ENCODE measurements around the gene WDFY2. TPM values are rescaled to one million over a fixed set of nuclear protein-coding genes. Genes with fewer than 3 reads are reported as not detected.

WDFY2 gene
- total RNA-seq, 6 donors from 2014 or later, result 13.4 to 34.0 (median 18.8) TPM

DNA sequence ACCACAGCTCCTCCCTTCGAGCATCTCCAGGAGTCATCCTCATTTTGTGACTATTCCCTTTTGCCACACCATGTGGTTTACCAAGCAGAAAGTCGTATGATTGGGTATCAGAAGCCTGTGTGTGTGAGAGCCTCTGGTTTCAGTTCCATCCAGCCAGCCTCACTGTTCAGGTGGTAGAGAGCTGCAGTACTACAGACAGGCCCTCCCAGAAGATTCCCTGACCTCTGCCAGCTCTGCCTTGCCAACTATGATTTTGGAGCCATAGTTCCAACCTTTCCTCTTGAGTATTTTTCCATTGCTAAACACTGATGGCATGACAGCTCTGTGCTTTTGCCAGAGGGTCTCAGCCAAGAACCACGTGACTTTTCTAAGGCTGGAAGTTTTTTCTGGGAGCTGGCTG, 137.2 kb downstream of the WDFY2 start:
- no peaks in the 10 kb centered on the region for H3K36me3 ChIP-seq
- no peaks in the 10 kb centered on the region for H3K4me1 ChIP-seq
- no peak overlapping the region for H3K27ac ChIP-seq
- no peak for TF ChIP-seq POLR2AphosphoS5 (IDR thresholded peaks at IDR 0.05)
- TF ChIP-seq, protein P1, sequence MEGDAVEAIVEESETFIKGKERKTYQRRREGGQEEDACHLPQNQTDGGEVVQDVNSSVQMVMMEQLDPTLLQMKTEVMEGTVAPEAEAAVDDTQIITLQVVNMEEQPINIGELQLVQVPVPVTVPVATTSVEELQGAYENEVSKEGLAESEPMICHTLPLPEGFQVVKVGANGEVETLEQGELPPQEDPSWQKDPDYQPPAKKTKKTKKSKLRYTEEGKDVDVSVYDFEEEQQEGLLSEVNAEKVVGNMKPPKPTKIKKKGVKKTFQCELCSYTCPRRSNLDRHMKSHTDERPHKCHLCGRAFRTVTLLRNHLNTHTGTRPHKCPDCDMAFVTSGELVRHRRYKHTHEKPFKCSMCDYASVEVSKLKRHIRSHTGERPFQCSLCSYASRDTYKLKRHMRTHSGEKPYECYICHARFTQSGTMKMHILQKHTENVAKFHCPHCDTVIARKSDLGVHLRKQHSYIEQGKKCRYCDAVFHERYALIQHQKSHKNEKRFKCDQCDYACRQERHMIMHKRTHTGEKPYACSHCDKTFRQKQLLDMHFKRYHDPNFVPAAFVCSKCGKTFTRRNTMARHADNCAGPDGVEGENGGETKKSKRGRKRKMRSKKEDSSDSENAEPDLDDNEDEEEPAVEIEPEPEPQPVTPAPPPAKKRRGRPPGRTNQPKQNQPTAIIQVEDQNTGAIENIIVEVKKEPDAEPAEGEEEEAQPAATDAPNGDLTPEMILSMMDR (IDR thresholded peaks at IDR 0.05), result no peak
- ATAC-seq (ENCODE audit: low FRiP score in 2 of 2) (peak in 1 of 2 donors; percentile 51), DNase-seq (no peak)
- no peaks in the 10 kb centered on the region for H3K27me3 ChIP-seq
- no peaks in the 10 kb centered on the region for H3K9me3 ChIP-seq
- 71 to 84% methylated on average over 3 of the region's 3 CpGs for WGBS, 2 donors
- no peak overlapping the region for H3K4me3 ChIP-seq

DNA sequence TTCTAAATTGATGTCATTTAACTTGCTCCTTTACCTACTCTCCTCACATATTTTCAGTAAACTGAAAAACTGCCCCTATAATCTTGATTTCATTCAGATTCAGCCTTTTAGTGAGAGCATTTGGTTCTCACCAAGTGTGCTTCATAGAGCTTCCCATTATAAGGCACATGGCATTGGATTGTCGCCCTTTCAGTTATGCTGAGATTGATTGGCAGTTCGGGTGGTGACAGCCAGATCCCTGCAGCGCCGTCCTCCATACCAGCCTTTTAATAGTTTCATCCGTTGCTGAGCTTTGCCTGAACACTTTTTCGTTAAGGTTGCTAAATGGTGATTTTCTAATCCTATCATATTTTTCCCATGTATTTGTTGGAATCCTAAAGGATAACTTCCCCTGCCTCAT, 139.3 kb downstream of the WDFY2 start:
- Histone ChIP-seq H3K9me3 (no peaks in the 10 kb centered on the region), H3K36me3 (peaks cover 0 to 8% (median 0%) of the 10 kb centered on the region in 4 donors), H3K4me3 (no peak overlapping the region), H3K27me3 (no peaks in the 10 kb centered on the region), H3K27ac (no peak overlapping the region), H3K4me1 (no peaks in the 10 kb centered on the region)
- no peak for DNase-seq
- WGBS, 2 donors, result 94 to 95% methylated on average over 6 of the region's 6 CpGs
- ATAC-seq (ENCODE audit: low FRiP score in 2 of 2), result no peak
- TF ChIP-seq EP300 (IDR thresholded peaks at IDR 0.05) (no peak), POLR2A (IDR thresholded peaks at IDR 0.05) (no peak), POLR2AphosphoS5 (IDR thresholded peaks at IDR 0.05) (no peak)
- TF ChIP-seq, protein P1 (IDR thresholded peaks at IDR 0.05), result no peak

DNA sequence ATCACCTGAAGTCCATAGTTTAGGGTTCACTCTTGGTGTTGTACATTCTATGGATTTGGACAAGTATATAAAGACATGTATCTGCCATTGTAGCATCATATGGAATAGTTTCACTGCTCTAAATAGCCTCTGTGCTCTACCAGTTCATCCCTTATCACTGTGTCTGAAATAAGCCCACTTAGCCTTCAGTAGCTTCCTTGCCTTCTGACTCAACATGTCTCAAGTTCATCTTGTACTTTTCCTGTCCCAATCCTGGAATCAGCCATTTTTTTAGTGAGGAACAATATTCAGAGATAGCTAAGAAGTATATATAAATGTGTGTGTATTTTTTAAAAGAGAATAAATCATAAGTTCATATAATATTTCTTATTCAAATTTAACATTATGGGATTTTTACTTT, 140.5 kb downstream of the WDFY2 start:
- TF ChIP-seq POLR2AphosphoS5 (IDR thresholded peaks at IDR 0.05) (no peak), POLR2A (IDR thresholded peaks at IDR 0.05) (no peak), EP300 (IDR thresholded peaks at IDR 0.05) (no peak)
- TF ChIP-seq, protein P1 (IDR thresholded peaks at IDR 0.05), result no peak
- Histone ChIP-seq H3K36me3 (peaks cover 0 to 8% (median 0%) of the 10 kb centered on the region in 4 donors), H3K4me1 (no peaks in the 10 kb centered on the region), H3K4me3 (no peak overlapping the region), H3K27ac (no peak overlapping the region), H3K27me3 (no peaks in the 10 kb centered on the region), H3K9me3 (no peaks in the 10 kb centered on the region)
- ATAC-seq (ENCODE audit: low FRiP score in 2 of 2), result no peak
- no peak for DNase-seq

- Histone ChIP-seq H3K36me3 (peaks cover 0 to 11% (median 0%) of the 10 kb centered on the region in 4 donors), H3K9me3 (no peaks in the 10 kb centered on the region), H3K27ac (no peak overlapping the region), H3K4me3 (no peak overlapping the region), H3K4me1 (peaks cover 0 to 12% (median 2%) of the 10 kb centered on the region in 4 donors), H3K27me3 (no peaks in the 10 kb centered on the region)
- ATAC-seq (ENCODE audit: low FRiP score in 2 of 2), result no peak
- DNase-seq, result no peak
- WGBS, 2 donors, result 68 to 70% methylated on average over 2 to 3 of the region's 3 CpGs
- TF ChIP-seq EP300 (IDR thresholded peaks at IDR 0.05), result no peak
- TF ChIP-seq, protein P1 (IDR thresholded peaks at IDR 0.05), result no peak
- TF ChIP-seq POLR2A (IDR thresholded peaks at IDR 0.05), result no peak
- no peak for TF ChIP-seq POLR2AphosphoS5 (IDR thresholded peaks at IDR 0.05)
Measured at GRCh38 chr13:51726446-51727193, 142.4 kb downstream of the WDFY2 start.

All from upper lobe of left lung (tissue), 6 donors.